GM18861 (cell line): Measurements from ENCODE around the gene CAMTA1.

ENCODE experiments used
- ATAC-seq: cut with Tn5 transposase; IDR thresholded peaks from one replicate; pipeline ENCODE4 v1.9.1; 2021; ENCODE audit not compliant: unreplicated experiment

The CAMTA1 gene

GRCh38 chr1:6971048-6971447 is 185.8 kb downstream of the CAMTA1 start:
- no peak for ATAC-seq

- ATAC-seq: no peak
These were observed 186.4 kb downstream of the CAMTA1 start for GRCh38 chr1:6971699-6972098.

GRCh38 chr1:6972399-6972798 is 187.1 kb downstream of the CAMTA1 start:
- no peak for ATAC-seq

- ATAC-seq: no peak
These were observed 190.2 kb downstream of the CAMTA1 start for GRCh38 chr1:6975331-6976043.

- ATAC-seq: no peak
These were observed 190.8 kb downstream of the CAMTA1 start for GRCh38 chr1:6976044-6976375.

GRCh38 chr1:6979003-6979613 is 193.9 kb downstream of the CAMTA1 start:
- no peak for ATAC-seq

GRCh38 chr1:6981595-6981994 is 196.3 kb downstream of the CAMTA1 start:
- no peak for ATAC-seq

GRCh38 chr1:6982443-6982842 is 197.2 kb downstream of the CAMTA1 start:
- ATAC-seq: no peak

GRCh38 chr1:6982860-6983259 is 197.6 kb downstream of the CAMTA1 start:
- ATAC-seq: no peak

- no peak for ATAC-seq
These were observed 199.3 kb downstream of the CAMTA1 start for GRCh38 chr1:6984536-6984935.

GRCh38 chr1:6984986-6985385 is 199.7 kb downstream of the CAMTA1 start:
- no peak for ATAC-seq

- no peak for ATAC-seq
These were observed 200.5 kb downstream of the CAMTA1 start for GRCh38 chr1:6985549-6986276.

GRCh38 chr1:6986281-6986680 is 201.0 kb downstream of the CAMTA1 start:
- no peak for ATAC-seq

GRCh38 chr1:6987940-6988339 is 202.7 kb downstream of the CAMTA1 start:
- no peak for ATAC-seq

- no peak for ATAC-seq
These were observed 203.5 kb downstream of the CAMTA1 start for GRCh38 chr1:6988796-6989195.

GRCh38 chr1:6989212-6990159 is 204.2 kb downstream of the CAMTA1 start:
- ATAC-seq: no peak

GRCh38 chr1:6991266-6991665 is 206.0 kb downstream of the CAMTA1 start:
- ATAC-seq: no peak

- no peak for ATAC-seq
These were observed 210.5 kb downstream of the CAMTA1 start for GRCh38 chr1:6995789-6996188.

GRCh38 chr1:6996371-6996770 is 211.1 kb downstream of the CAMTA1 start:
- no peak for ATAC-seq

GRCh38 chr1:6996866-6997265 is 211.6 kb downstream of the CAMTA1 start:
- no peak for ATAC-seq

- no peak for ATAC-seq
These were observed 213.0 kb downstream of the CAMTA1 start for GRCh38 chr1:6998267-6998666.
